Prostate gland (tissue), 2 donors: Measurements from ENCODE around the gene GARIN1A. TPM values are rescaled to one million over a fixed set of nuclear protein-coding genes. Genes with fewer than 3 reads are reported as not detected.

ENCODE experiments used
- DNase-seq: peaks from one replicate; pipeline ENCODE4 v3.0.0-alpha.2; 2019; ENCODE audit warnings: low spot score
- H3K27ac ChIP-seq, 2 donors: fragments of 200-600 bp; sonication (generic); 2 replicates each; pipeline ENCODE4 v1.5.1; 2017 to 2019
- H3K27me3 ChIP-seq: fragments of 200-600 bp; sonication (generic); replicated peaks from 2 replicates; pipeline ENCODE4 v1.5.1; 2019; ENCODE audit not compliant: insufficient read depth
- H3K36me3 ChIP-seq, 2 donors: fragments of 200-600 bp; sonication (generic); 1 replicate in 1 of 2; 2 replicates in 1 of 2; pipeline versions ENCODE4 v1.5.1 to v1.8.1; 2017 to 2019
- H3K4me1 ChIP-seq: fragments of 200-600 bp; sonication (generic); replicated peaks from 2 replicates; pipeline ENCODE4 v1.5.1; 2019
- H3K4me3 ChIP-seq, 2 donors: fragments of 200-600 bp; sonication (generic); 2 replicates each; pipeline ENCODE4 v1.5.1; 2017 to 2019
- H3K9me3 ChIP-seq: fragments of 200-600 bp; sonication (generic); 2 replicates; pipeline ENCODE4 v1.5.1; 2017
- POLR2A ChIP-seq: fragments of 450-650 bp; IDR thresholded peaks from one replicate; pipeline ENCODE4 v1.6.1; 2016; ENCODE audit warnings: antibody characterized with exemption, mild to moderate bottlenecking
- POLR2AphosphoS5 ChIP-seq: sonication (generic); formaldehyde crosslinking; IDR thresholded peaks from one replicate; pipeline ENCODE4 v1.6.1; 2017; ENCODE audit warnings: antibody characterized with exemption
- WGBS: methylation state at CpG from one replicate; pipeline ENCODE4 v1.1.5; 2018; 5-methylcytosine and 5-hydroxymethylcytosine counted together
- intact Hi-C: fragments of 100-400 bp; cut with DNase I; formaldehyde crosslinking; loops from one replicate; pipeline ENCODE4 v1.14.2; 2022
- total RNA-seq, 2 donors: library from RNA; depleted of rRNA; stranded (reverse); fragments of >200 nt; gene quantifications; one replicate each; pipeline ENCODE4 v1.1.0, GENCODE V29; 2016
- TF ChIP-seq, protein P1 (sequence below), 4 experiments: fragments of 200-600 bp in 2 of 4; fragments of 450-650 bp in 2 of 4; sonication (generic) in 2 of 4; IDR thresholded peaks; 1 replicate in 3 of 4; 2 replicates in 1 of 4; pipeline ENCODE4 v1.5.1; 2016 to 2019; ENCODE audit warnings: antibody characterized with exemption in 4 of 4, mild to moderate bottlenecking in 2 of 4, moderate library complexity in 2 of 4

Gene GARIN1A
- total RNA-seq, 2 donors from 2014 or later = 0.18 to 4.5 TPM

DNA sequence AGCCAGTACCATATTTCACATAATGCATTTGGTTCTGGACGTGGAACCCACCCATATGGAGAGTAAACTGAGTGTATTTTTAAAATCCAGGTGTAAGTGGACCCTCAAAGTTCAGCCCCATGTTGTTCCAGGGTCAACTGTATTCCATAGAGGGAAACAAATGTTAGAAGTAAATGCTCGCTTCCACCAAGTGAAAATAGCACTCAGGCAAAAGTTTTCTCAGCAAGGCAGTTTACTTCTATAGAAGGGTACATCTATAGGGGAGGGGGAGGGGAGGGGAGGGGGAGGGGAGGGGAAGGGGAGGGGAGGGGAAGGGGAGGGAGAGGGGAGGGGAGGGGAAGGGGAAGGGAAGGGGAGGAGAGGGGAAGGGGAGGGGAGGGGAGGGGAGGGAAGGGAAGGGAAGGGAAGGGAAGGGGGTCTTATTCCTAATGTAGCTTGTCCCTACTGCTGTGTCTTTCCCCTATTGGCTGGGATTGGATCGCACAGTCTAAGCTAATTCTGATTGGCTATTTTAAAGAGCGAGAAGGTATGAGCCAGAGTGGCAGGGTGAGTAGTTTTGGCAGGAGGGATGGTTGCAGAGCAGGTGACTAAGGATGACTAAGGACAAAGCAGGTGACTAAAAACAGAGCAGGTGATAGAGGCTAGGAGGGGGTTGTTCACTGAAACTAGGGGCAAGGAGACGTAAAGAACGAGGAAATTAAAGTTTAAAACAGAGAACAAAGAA, 29.1 kb downstream of the GARIN1A start:
- WGBS = 64% methylated on average over 6 of the region's 6 CpGs
- intact Hi-C loops = no loop called here
- Histone ChIP-seq H3K4me3 (no peak overlapping the region), H3K36me3 (no peaks in the 10 kb centered on the region), H3K27me3 (no peaks in the 10 kb centered on the region), H3K27ac (no peak overlapping the region), H3K4me1 (no peaks in the 10 kb centered on the region), H3K9me3 (no peaks in the 10 kb centered on the region)
- no peak for DNase-seq
- TF ChIP-seq, protein P1, sequence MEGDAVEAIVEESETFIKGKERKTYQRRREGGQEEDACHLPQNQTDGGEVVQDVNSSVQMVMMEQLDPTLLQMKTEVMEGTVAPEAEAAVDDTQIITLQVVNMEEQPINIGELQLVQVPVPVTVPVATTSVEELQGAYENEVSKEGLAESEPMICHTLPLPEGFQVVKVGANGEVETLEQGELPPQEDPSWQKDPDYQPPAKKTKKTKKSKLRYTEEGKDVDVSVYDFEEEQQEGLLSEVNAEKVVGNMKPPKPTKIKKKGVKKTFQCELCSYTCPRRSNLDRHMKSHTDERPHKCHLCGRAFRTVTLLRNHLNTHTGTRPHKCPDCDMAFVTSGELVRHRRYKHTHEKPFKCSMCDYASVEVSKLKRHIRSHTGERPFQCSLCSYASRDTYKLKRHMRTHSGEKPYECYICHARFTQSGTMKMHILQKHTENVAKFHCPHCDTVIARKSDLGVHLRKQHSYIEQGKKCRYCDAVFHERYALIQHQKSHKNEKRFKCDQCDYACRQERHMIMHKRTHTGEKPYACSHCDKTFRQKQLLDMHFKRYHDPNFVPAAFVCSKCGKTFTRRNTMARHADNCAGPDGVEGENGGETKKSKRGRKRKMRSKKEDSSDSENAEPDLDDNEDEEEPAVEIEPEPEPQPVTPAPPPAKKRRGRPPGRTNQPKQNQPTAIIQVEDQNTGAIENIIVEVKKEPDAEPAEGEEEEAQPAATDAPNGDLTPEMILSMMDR (IDR thresholded peaks at IDR 0.05) = no peak
- no peak for TF ChIP-seq POLR2AphosphoS5
- no peak for TF ChIP-seq POLR2A

DNA sequence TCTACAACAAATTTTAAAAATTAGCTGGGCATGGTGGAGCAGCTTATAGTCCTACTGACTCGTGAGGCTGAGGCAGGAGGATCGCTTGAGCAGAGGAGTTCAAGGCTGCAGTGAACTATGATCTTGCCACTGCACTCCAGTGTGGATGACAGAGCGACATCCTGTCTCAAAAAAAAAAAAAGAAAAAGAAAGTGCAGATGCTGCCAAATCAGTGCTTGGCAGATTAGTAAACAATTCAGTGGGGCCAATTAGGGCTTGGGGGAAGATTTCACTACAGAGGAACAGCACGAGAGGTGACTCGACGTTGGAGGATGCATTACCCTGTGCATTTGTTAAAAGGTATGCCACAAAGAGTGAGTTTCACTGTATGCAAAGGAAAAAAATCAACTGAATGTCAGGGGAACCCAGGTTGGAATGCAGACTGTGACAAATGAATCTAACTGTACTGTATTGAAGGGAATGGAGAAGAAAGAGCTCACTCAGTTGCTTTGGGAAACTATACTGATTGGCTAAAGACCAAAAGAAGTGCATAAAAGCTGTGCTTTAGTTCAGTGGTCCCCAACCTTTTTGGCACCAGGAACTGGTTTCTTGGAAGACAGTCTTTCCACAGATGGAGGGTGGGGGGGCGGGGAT, 31.6 kb downstream of the GARIN1A start:
- no peak for DNase-seq
- intact Hi-C loops = no loop called here
- no peak for TF ChIP-seq POLR2AphosphoS5
- no peak for TF ChIP-seq POLR2A
- TF ChIP-seq, protein P1 (IDR thresholded peaks at IDR 0.05) = no peak

DNA sequence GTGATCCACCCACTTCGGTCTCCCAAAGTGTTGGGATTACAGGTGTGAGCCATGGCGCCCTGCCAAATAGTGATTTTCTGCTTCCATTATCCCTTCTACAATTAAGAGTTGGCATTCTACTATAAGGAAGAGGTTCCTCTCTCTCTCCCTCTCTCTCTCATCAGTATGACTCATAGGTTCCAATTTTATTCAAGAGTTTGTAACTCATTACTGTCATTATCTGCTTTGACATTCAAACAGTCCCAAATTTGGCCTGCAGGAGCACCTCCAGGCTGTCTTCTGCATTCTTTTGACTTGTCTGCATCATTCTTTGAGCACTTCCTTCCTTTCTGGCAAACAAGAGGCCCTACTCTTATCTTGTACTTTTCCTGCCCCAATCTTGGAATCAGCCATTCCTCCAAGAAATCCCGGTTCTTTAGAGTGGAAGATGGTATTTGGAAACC, 33.8 kb downstream of the GARIN1A start:
- H3K27me3 ChIP-seq = no peaks in the 10 kb centered on the region
- no peaks in the 10 kb centered on the region for H3K9me3 ChIP-seq
- DNase-seq = no peak
- H3K4me3 ChIP-seq = no peak overlapping the region
- no peak overlapping the region for H3K27ac ChIP-seq
- no peaks in the 10 kb centered on the region for H3K4me1 ChIP-seq
- TF ChIP-seq POLR2A (no peak), POLR2AphosphoS5 (no peak)
- TF ChIP-seq, protein P1 (IDR thresholded peaks at IDR 0.05) = no peak
- WGBS = 87% methylated on average over 3 of the region's 3 CpGs
- no peaks in the 10 kb centered on the region for H3K36me3 ChIP-seq
- intact Hi-C loops = no loop called here

More for the DNA sequence above, 31.6 kb downstream of the GARIN1A start:
- WGBS = 56% methylated on average over 7 of the region's 7 CpGs
- Histone ChIP-seq H3K9me3 (no peaks in the 10 kb centered on the region), H3K27me3 (no peaks in the 10 kb centered on the region), H3K4me3 (no peak overlapping the region), H3K27ac (no peak overlapping the region), H3K4me1 (no peaks in the 10 kb centered on the region), H3K36me3 (no peaks in the 10 kb centered on the region)

DNA sequence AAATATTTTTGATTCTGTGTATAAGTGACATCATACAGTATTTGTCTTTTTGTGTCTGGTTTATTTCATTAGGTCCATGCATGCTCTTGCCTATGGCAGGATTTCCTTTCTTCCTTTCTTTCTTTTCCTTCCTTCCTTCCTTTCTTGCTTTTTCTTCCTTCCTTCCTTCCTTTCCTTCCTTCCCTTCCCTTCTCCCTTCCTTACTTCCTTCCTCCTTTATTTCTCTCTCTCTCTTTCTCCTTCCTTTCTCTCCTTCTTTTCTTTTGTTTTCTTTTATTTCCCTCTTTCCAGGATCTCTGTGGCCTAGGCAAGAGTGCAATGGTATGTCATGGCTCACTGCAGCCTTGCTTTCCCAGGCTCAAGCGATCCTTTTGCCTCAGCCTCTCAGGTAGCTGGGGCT, 35.7 kb downstream of the GARIN1A start:
- no peak for DNase-seq
- intact Hi-C loops = no loop called here
- TF ChIP-seq POLR2A (no peak), POLR2AphosphoS5 (no peak)
- TF ChIP-seq, protein P1 (IDR thresholded peaks at IDR 0.05) = no peak
- no peaks in the 10 kb centered on the region for H3K9me3 ChIP-seq
- H3K36me3 ChIP-seq = no peaks in the 10 kb centered on the region
- no peaks in the 10 kb centered on the region for H3K27me3 ChIP-seq
- no peak overlapping the region for H3K4me3 ChIP-seq
- H3K27ac ChIP-seq = no peak overlapping the region
- 97% methylated on average over 1 of the region's 1 CpG for WGBS
- no peaks in the 10 kb centered on the region for H3K4me1 ChIP-seq

DNA sequence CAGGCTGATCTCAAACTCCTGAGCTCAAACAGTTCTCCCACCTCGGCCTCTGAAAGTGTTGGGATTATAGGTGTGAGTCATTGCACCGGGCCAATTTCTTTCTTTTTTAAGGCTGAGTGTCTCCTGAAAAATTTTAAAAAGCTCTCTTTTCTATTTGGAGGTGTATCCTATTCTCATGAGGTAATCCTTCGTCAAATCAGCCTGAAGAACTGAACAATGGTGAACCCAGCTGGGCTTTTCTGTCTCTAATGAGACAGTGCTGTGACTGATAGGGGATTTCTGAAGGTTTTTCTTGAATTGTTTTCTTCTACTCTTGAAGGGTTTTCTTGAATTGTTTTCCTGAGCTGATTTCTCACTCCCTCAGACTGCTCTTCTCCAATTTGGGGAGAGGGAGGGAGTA, 36.1 kb downstream of the GARIN1A start:
- Histone ChIP-seq H3K4me1 (no peaks in the 10 kb centered on the region), H3K4me3 (no peak overlapping the region), H3K36me3 (no peaks in the 10 kb centered on the region), H3K9me3 (no peaks in the 10 kb centered on the region), H3K27ac (no peak overlapping the region), H3K27me3 (no peaks in the 10 kb centered on the region)
- TF ChIP-seq POLR2AphosphoS5 (no peak), POLR2A (no peak)
- TF ChIP-seq, protein P1 (IDR thresholded peaks at IDR 0.05) = no peak
- 77% methylated on average over 3 of the region's 3 CpGs for WGBS
- intact Hi-C loops = no loop called here
- DNase-seq = no peak
